Neural cell (in vitro differentiated cells): ENCODE results near the gene SYK. TPM values are rescaled to one million over a fixed set of nuclear protein-coding genes. Genes with fewer than 3 reads are reported as not detected.

ENCODE experiments used
- H2AFZ ChIP-seq: fragments of 200-600, 300-800 bp; sonication (generic), shearing (Covaris generic); 2 replicates; pipeline ENCODE4 v1.6.0; 2014; ENCODE audit warnings: low read depth, mild to moderate bottlenecking, antibody characterized with exemption, low read length, moderate library complexity
- H3F3A ChIP-seq: fragments of 200-600 bp; shearing (Covaris generic); 2 replicates; pipeline ENCODE4 v1.6.1; 2016; ENCODE audit warnings: mild to moderate bottlenecking, moderate library complexity, mixed read lengths, antibody characterized with exemption, low read length; ENCODE audit not compliant: insufficient read depth, poor library complexity, severe bottlenecking
- H3K27ac ChIP-seq: fragments of 200-600, 300-800 bp; sonication (generic), shearing (Covaris generic); 2 replicates; pipeline ENCODE4 v1.5.1; 2014; ENCODE audit warnings: mild to moderate bottlenecking, low read length, moderate library complexity
- H3K27me3 ChIP-seq: fragments of 300-800, 200-600 bp; sonication (generic), shearing (Covaris generic); 2 replicates; pipeline ENCODE4 v1.6.0; 2014; ENCODE audit warnings: mild to moderate bottlenecking, low read depth, low read length, moderate library complexity; ENCODE audit not compliant: insufficient read depth
- H3K36me3 ChIP-seq: fragments of 300-800, 200-600 bp; sonication (generic), shearing (Covaris generic); 2 replicates; pipeline ENCODE4 v1.5.1; 2014; ENCODE audit warnings: mild to moderate bottlenecking, antibody characterized with exemption, low read length, moderate library complexity; ENCODE audit not compliant: insufficient read depth
- H3K4me2 ChIP-seq: fragments of 300-800, 200-600 bp; sonication (generic), shearing (Covaris generic); 2 replicates; pipeline ENCODE4 v1.6.0; 2014; ENCODE audit warnings: mild to moderate bottlenecking, low read length
- H3K4me3 ChIP-seq: fragments of 300-800, 200-600 bp; sonication (generic), shearing (Covaris generic); 2 replicates; pipeline ENCODE4 v1.5.1; 2014; ENCODE audit warnings: mild to moderate bottlenecking, low read length, moderate library complexity
- H3K79me2 ChIP-seq: fragments of 200-600 bp; shearing (Covaris generic); replicated peaks from 2 replicates; pipeline ENCODE4 v1.6.0; 2014; ENCODE audit warnings: mild to moderate bottlenecking, low read length, moderate library complexity; ENCODE audit not compliant: insufficient read depth
- H3K9ac ChIP-seq: fragments of 300-800, 200-600 bp; sonication (generic), shearing (Covaris generic); 2 replicates; pipeline ENCODE4 v1.6.1; 2016; ENCODE audit warnings: mild to moderate bottlenecking, low read length, mixed read lengths
- H3K9me2 ChIP-seq: fragments of 200-600 bp; shearing (Covaris generic); 2 replicates; pipeline ENCODE4 v1.6.1; 2016; ENCODE audit warnings: mild to moderate bottlenecking, low read length, mixed read lengths; ENCODE audit not compliant: insufficient read depth
- H3K9me3 ChIP-seq: fragments of 200-600, 300-800 bp; sonication (generic), shearing (Covaris generic); 2 replicates; pipeline ENCODE4 v1.6.1; 2016; ENCODE audit warnings: mild to moderate bottlenecking, mixed run types, low read length, moderate library complexity, mixed read lengths
- H4K20me1 ChIP-seq: fragments of 200-600 bp; shearing (Covaris generic); 2 replicates; pipeline ENCODE4 v1.6.1; 2016; ENCODE audit warnings: mild to moderate bottlenecking, mixed run types; ENCODE audit not compliant: insufficient read depth
- EP300 ChIP-seq: fragments of 450-650 bp; conservative IDR thresholded peaks from 2 replicates; pipeline ENCODE4 v1.6.1; 2014; ENCODE audit warnings: antibody characterized with exemption, mild to moderate bottlenecking, moderate library complexity; ENCODE audit not compliant: poor library complexity, severe bottlenecking
- EZH2 ChIP-seq: fragments of 200-600, 300-800 bp; shearing (Covaris generic), sonication (generic); IDR thresholded peaks from 2 replicates; pipeline ENCODE4 v1.6.1; 2014; ENCODE audit warnings: antibody characterized with exemption, low read length, borderline replicate concordance, mild to moderate bottlenecking; ENCODE audit not compliant: insufficient read depth, poor library complexity, severe bottlenecking
- MXI1 ChIP-seq: fragments of 450-650 bp; conservative IDR thresholded peaks from 2 replicates; pipeline ENCODE4 v1.6.1; 2014; ENCODE audit warnings: antibody characterized with exemption, mild to moderate bottlenecking; ENCODE audit not compliant: poor library complexity, severe bottlenecking
- POLR2AphosphoS5 ChIP-seq: IDR thresholded peaks from 2 replicates; pipeline ENCODE4 v1.6.1; 2012
- RAD21 ChIP-seq: fragments of 450-650 bp; conservative IDR thresholded peaks from 2 replicates; pipeline ENCODE4 v1.6.1; 2014; ENCODE audit warnings: antibody characterized with exemption, mild to moderate bottlenecking, moderate library complexity
- SMC3 ChIP-seq: fragments of 450-650 bp; conservative IDR thresholded peaks from 2 replicates; pipeline ENCODE4 v1.6.1; 2014; ENCODE audit warnings: antibody characterized with exemption, mild to moderate bottlenecking, moderate library complexity; ENCODE audit not compliant: poor library complexity
- TAF1 ChIP-seq: IDR thresholded peaks from 2 replicates; pipeline ENCODE4 v1.6.1; 2012; ENCODE audit warnings: low read depth
- polyA plus RNA-seq: library from polyadenylated mRNA; depleted of rRNA; stranded (reverse); fragments of >200 nt; gene quantifications from 2 replicates; pipeline ENCODE4 v1.2.3, GENCODE V29; 2014
- TF ChIP-seq, protein P1 (sequence below): IDR thresholded peaks from 2 replicates; pipeline ENCODE4 v1.6.1; 2012; ENCODE audit warnings: borderline replicate concordance
- TF ChIP-seq, protein P2 (sequence below): fragments of 450-650 bp; IDR thresholded peaks from 2 replicates; pipeline ENCODE4 v1.5.1; 2014; ENCODE audit warnings: antibody characterized with exemption, mild to moderate bottlenecking, moderate library complexity; ENCODE audit not compliant: poor library complexity, severe bottlenecking

The SYK gene
- polyA plus RNA-seq, 1 donor from 2014 or later = not detected

DNA sequence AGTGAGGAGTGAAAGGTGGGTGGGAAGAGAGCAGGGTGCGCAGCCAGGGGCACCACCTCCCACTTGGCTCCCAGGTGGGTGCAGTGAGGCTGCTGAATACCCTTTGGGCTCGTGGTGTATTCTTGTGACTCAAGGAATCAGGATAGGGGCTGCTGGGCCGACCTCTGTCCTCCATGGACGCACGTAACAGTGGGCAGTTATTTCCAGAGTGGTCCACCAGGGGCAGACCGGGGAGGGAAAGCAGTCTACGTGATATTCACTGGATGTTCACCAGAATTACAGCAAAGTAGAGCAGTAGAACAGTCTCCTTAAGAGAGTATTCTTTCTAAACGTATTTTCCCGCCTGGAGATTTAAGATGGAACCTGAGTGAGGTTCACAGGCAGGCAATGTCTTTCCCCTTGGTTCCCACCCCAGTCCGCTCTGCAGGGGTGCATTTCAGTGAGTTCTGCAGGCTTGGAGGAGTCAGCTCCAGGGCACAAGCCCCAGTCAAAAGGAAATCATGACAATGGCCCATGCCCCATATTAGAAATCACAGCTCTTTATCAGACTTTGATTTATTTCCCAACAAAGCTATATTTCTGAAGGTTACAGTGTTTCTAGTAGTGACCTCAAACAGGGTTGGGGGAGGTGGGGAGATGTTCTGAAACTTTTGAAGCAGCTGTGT is 88.7 kb downstream of the SYK start:
- Histone ChIP-seq H4K20me1 (no peaks in the 10 kb centered on the region), H2AFZ (no peak overlapping the region), H3K27ac (no peak overlapping the region), H3K36me3 (no peaks in the 10 kb centered on the region), H3K27me3 (no peaks in the 10 kb centered on the region), H3K4me2 (no peak overlapping the region), H3F3A (no peaks in the 10 kb centered on the region), H3K9ac (no peak overlapping the region), H3K4me3 (no peak overlapping the region), H3K79me2 (no peaks in the 10 kb centered on the region), H3K9me3 (no peaks in the 10 kb centered on the region), H3K9me2 (no peaks in the 10 kb centered on the region)
- TF ChIP-seq EP300 = no peak
- TF ChIP-seq, protein P1, sequence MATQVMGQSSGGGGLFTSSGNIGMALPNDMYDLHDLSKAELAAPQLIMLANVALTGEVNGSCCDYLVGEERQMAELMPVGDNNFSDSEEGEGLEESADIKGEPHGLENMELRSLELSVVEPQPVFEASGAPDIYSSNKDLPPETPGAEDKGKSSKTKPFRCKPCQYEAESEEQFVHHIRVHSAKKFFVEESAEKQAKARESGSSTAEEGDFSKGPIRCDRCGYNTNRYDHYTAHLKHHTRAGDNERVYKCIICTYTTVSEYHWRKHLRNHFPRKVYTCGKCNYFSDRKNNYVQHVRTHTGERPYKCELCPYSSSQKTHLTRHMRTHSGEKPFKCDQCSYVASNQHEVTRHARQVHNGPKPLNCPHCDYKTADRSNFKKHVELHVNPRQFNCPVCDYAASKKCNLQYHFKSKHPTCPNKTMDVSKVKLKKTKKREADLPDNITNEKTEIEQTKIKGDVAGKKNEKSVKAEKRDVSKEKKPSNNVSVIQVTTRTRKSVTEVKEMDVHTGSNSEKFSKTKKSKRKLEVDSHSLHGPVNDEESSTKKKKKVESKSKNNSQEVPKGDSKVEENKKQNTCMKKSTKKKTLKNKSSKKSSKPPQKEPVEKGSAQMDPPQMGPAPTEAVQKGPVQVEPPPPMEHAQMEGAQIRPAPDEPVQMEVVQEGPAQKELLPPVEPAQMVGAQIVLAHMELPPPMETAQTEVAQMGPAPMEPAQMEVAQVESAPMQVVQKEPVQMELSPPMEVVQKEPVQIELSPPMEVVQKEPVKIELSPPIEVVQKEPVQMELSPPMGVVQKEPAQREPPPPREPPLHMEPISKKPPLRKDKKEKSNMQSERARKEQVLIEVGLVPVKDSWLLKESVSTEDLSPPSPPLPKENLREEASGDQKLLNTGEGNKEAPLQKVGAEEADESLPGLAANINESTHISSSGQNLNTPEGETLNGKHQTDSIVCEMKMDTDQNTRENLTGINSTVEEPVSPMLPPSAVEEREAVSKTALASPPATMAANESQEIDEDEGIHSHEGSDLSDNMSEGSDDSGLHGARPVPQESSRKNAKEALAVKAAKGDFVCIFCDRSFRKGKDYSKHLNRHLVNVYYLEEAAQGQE = no peak

DNA sequence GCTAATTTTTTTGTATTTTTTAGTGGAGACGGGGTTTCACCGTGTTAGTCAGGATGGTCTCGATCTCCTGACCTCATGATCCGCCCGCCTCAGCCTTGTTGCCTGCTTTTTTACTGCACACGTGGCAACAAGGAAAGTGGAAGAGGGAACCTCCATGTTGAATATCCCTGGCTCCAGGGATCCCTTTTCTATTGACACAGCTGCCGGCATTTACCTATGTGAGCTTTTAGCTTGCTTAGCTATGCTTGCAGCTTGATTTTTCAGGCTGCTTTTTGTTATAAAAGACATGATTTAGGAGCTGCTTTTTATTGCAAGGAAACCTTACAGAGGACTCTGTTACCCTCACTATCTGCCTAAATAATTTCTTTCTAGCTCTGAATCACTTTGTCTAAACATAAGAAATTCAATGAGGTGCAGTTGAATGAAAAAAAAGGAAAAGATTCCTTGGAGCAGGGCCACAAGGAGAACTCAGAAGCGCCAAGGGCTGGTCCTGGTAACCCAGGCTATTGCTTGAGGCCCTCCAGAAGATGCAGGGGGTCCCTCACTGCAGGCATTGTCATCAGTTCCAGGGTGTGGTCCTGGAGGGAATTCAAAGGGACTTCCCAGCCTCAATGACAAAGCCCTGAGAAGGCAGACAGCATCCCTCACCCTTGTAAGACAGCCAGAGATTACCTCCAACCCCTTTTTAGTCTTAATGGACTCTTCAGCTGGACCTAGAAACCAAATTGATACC is 89.9 kb downstream of the SYK start:
- no peaks in the 10 kb centered on the region for H3F3A ChIP-seq
- H3K9ac ChIP-seq = no peak overlapping the region
- no peaks in the 10 kb centered on the region for H3K9me3 ChIP-seq
- TF ChIP-seq RAD21 (no peak), EZH2 (no peak), MXI1 (no peak), EP300 (no peak), TAF1 (no peak), POLR2AphosphoS5 (no peak), SMC3 (no peak)
- TF ChIP-seq, protein P1 = no peak
- TF ChIP-seq, protein P2, sequence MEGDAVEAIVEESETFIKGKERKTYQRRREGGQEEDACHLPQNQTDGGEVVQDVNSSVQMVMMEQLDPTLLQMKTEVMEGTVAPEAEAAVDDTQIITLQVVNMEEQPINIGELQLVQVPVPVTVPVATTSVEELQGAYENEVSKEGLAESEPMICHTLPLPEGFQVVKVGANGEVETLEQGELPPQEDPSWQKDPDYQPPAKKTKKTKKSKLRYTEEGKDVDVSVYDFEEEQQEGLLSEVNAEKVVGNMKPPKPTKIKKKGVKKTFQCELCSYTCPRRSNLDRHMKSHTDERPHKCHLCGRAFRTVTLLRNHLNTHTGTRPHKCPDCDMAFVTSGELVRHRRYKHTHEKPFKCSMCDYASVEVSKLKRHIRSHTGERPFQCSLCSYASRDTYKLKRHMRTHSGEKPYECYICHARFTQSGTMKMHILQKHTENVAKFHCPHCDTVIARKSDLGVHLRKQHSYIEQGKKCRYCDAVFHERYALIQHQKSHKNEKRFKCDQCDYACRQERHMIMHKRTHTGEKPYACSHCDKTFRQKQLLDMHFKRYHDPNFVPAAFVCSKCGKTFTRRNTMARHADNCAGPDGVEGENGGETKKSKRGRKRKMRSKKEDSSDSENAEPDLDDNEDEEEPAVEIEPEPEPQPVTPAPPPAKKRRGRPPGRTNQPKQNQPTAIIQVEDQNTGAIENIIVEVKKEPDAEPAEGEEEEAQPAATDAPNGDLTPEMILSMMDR = no peak
- no peak overlapping the region for H3K4me3 ChIP-seq
- no peak overlapping the region for H2AFZ ChIP-seq
- H3K36me3 ChIP-seq = no peaks in the 10 kb centered on the region
- no peak overlapping the region for H3K4me2 ChIP-seq
- H3K27me3 ChIP-seq = no peaks in the 10 kb centered on the region
- no peaks in the 10 kb centered on the region for H3K79me2 ChIP-seq
- H3K9me2 ChIP-seq = no peaks in the 10 kb centered on the region
- H3K27ac ChIP-seq = no peak overlapping the region
- H4K20me1 ChIP-seq = no peaks in the 10 kb centered on the region
